Measurements from ENCODE around the gene HOXD10. TPM values are rescaled to one million over a fixed set of nuclear protein-coding genes. Genes with fewer than 3 reads are reported as not detected.
A peak's percentile ranks its signal among the peaks of the same experiment; 100 is the strongest.

The HOXD10 gene
- total and polyA plus RNA-seq, 4 donors = 0.05 to 0.54 TPM; not detected in 2

DNA sequence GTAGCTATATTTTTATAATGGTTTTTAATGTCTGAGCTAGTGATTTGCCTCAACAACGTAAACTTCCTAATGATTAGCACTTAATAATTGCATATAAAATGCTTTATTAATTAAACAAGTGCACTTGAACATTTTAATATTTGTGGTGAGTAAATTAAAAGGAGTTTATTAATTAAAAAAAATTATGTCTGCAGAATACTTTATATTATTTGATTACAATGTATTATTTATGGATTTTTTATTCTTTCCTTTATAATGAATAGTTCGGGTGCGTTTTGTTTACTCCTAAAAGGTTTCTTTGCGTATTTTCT is 15.2 kb downstream of the HOXD10 start:
- Histone ChIP-seq H3K4me1 (ENCODE audit: control insufficient read depth in 5 of 5, insufficient read depth in 5 of 5, low read length in 5 of 5) (peaks cover 0 to 16% (median 9%) of the 10 kb centered on the region in 5 donors), H3K9ac (ENCODE audit: insufficient read depth in 1 of 2, low read length in 2 of 2) (no peak overlapping the region)

DNA sequence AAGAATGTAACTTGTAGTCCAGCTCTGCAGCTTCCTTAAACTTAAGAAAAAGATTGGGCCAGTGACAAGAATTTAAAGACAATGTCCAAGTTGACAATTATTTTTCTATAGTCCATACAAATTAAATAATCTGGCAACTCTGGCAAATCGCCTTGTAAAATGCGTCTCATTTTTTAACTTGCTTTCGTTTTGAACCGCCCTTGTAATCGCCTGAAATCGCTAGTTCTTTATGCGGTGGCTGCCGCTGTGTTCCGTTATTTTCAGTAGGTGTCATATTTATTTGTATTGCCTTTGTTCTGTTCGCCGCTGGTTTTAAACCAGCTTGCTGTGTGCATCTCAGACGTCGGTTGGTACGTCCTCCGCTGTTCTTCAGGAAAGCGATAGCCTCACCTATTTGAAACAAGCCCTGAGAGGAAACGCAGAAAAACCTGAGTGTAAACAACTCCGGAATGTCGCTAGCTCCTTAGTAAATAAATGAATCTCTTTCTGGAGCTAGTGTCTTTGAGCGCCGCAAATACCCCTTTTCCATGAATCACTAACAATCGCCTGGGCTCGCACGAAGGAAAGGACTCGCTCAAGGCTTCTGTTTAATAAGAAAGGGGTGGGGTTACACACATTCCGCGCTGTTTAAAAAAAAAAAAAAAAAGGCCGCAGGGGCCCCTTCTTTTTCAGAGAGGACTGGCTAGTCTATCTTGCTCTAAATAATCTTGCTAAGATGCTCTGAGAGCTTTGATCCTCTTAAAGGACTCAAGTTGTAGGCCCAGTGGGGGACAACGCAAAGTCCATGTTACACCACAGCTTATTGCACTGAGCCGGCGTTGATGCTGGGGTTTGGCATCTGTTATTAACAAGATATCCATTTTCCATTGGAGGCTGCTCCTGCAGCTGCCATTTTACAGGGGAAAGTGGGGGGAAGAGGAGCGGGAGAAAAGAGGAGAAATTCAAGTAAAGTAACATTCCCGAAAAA is 15.9 kb downstream of the HOXD10 start:
- Histone ChIP-seq H3K27ac (ENCODE audit: low read depth in 1 of 2, low read length in 1 of 2) (no peak overlapping the region), H3K9me3 (ENCODE audit: control insufficient read depth in 4 of 4, insufficient read depth in 3 of 4, low read length in 3 of 4) (peaks cover 0 to 6% (median 0%) of the 10 kb centered on the region in 4 donors), H3K4me1 (ENCODE audit: control insufficient read depth in 5 of 5, insufficient read depth in 5 of 5, low read length in 5 of 5) (peaks cover 0 to 18% (median 9%) of the 10 kb centered on the region in 5 donors), H3K9ac (ENCODE audit: insufficient read depth in 1 of 2, low read length in 2 of 2) (no peak overlapping the region), H3K27me3 (ENCODE audit: control insufficient read depth in 3 of 3, insufficient read depth in 3 of 3, low read length in 2 of 3) (peaks cover 19 to 86% (median 86%) of the 10 kb centered on the region in 3 donors), H3K36me3 (ENCODE audit: control insufficient read depth in 4 of 4, insufficient read depth in 4 of 4, low read length in 4 of 4) (no peaks in the 10 kb centered on the region), H3K4me3 (no peak overlapping the region)
- TF ChIP-seq, protein P1, sequence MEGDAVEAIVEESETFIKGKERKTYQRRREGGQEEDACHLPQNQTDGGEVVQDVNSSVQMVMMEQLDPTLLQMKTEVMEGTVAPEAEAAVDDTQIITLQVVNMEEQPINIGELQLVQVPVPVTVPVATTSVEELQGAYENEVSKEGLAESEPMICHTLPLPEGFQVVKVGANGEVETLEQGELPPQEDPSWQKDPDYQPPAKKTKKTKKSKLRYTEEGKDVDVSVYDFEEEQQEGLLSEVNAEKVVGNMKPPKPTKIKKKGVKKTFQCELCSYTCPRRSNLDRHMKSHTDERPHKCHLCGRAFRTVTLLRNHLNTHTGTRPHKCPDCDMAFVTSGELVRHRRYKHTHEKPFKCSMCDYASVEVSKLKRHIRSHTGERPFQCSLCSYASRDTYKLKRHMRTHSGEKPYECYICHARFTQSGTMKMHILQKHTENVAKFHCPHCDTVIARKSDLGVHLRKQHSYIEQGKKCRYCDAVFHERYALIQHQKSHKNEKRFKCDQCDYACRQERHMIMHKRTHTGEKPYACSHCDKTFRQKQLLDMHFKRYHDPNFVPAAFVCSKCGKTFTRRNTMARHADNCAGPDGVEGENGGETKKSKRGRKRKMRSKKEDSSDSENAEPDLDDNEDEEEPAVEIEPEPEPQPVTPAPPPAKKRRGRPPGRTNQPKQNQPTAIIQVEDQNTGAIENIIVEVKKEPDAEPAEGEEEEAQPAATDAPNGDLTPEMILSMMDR (IDR thresholded peaks at IDR 0.05; ENCODE audit: control extremely low read depth, extremely low read depth) = no peak
- WGBS, 2 donors = 5 to 11% methylated on average over 33 of the region's 33 CpGs
- ATAC-seq (ENCODE audit: insufficient read depth, low FRiP score) = no peak
- peak in 1 of 3 donors; percentile 68 for DNase-seq

More for the DNA sequence above, 15.2 kb downstream of the HOXD10 start:
- TF ChIP-seq, protein P1 (IDR thresholded peaks at IDR 0.05; ENCODE audit: control extremely low read depth, extremely low read depth) = no peak
- H3K4me3 ChIP-seq = no peak overlapping the region
- no peak overlapping the region for H3K27ac ChIP-seq (ENCODE audit: low read depth in 1 of 2, low read length in 1 of 2)
- no peak for DNase-seq
- 19 to 26% methylated on average over 4 of the region's 4 CpGs for WGBS, 2 donors
- H3K9me3 ChIP-seq (ENCODE audit: control insufficient read depth in 4 of 4, insufficient read depth in 3 of 4, low read length in 3 of 4) = peaks cover 0 to 6% (median 0%) of the 10 kb centered on the region in 4 donors
- ATAC-seq (ENCODE audit: insufficient read depth, low FRiP score) = no peak
- no peaks in the 10 kb centered on the region for H3K36me3 ChIP-seq (ENCODE audit: control insufficient read depth in 4 of 4, insufficient read depth in 4 of 4, low read length in 4 of 4)
- peaks cover 15 to 86% (median 86%) of the 10 kb centered on the region in 3 donors for H3K27me3 ChIP-seq (ENCODE audit: control insufficient read depth in 3 of 3, insufficient read depth in 3 of 3, low read length in 2 of 3)

DNA sequence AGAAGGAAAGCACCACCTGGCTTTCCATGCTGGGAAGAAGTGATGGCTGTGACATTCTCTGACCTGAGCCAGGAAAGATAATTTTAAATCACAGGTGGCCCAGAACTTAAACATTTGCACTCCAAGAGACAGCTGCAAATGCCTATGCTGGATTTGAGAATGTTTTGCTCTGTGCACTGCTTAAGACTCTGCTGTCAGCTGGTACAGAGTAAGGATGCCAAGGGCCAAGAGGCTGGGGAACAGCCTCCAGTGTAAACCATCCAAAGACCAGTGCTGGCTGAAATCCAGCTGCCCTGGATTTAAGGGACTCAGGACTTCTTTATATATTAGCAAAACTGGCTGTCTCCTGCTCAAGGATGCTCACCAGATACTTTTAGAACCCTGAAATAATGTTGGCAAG is 16.8 kb downstream of the HOXD10 start:
- H3K4me1 ChIP-seq (ENCODE audit: control insufficient read depth in 5 of 5, insufficient read depth in 5 of 5, low read length in 5 of 5) = peaks cover 0 to 19% (median 6%) of the 10 kb centered on the region in 5 donors
- peaks cover 0 to 8% (median 0%) of the 10 kb centered on the region in 4 donors for H3K9me3 ChIP-seq (ENCODE audit: control insufficient read depth in 4 of 4, insufficient read depth in 3 of 4, low read length in 3 of 4)
- TF ChIP-seq, protein P1 (IDR thresholded peaks at IDR 0.05; ENCODE audit: control extremely low read depth, extremely low read depth) = no peak
- no peaks in the 10 kb centered on the region for H3K36me3 ChIP-seq (ENCODE audit: control insufficient read depth in 4 of 4, insufficient read depth in 4 of 4, low read length in 4 of 4)
- ATAC-seq (ENCODE audit: insufficient read depth, low FRiP score) (no peak), DNase-seq (no peak)
- H3K27ac ChIP-seq (ENCODE audit: low read depth in 1 of 2, low read length in 1 of 2) = no peak overlapping the region
- no peak overlapping the region for H3K9ac ChIP-seq (ENCODE audit: insufficient read depth in 1 of 2, low read length in 2 of 2)
- H3K27me3 ChIP-seq (ENCODE audit: control insufficient read depth in 3 of 3, insufficient read depth in 3 of 3, low read length in 2 of 3) = peaks cover 24 to 86% (median 86%) of the 10 kb centered on the region in 3 donors
- H3K4me3 ChIP-seq = no peak overlapping the region
